B cell (primary cell): ENCODE measurements around the gene KDM6B. TPM values are rescaled to one million over a fixed set of nuclear protein-coding genes. Genes with fewer than 3 reads are reported as not detected.
A peak's percentile ranks its signal among the peaks of the same experiment; 100 is the strongest.

Experiments used
- ATAC-seq: fragments of 200-7000 bp; cut with Tn5 transposase; one replicate; pipeline ENCODE4 v1.10.0; 2021; ENCODE audit warnings: low read depth, mild to moderate bottlenecking, moderate number of reproducible peaks, moderate library complexity
- CTCF ChIA-PET: fragments of 350-600 bp; sonication (Branson Sonifier 250); formaldehyde crosslinking; loops from one replicate; lab custom pipeline; 2021; ENCODE audit warnings: antibody characterized with exemption, inconsistent platforms; lab: Charles Lee
- POLR2A ChIA-PET: fragments of 350-600 bp; sonication (Branson Sonifier 250); formaldehyde crosslinking; loops from one replicate; lab custom pipeline; 2021; ENCODE audit warnings: antibody characterized with exemption; lab: Charles Lee
- DNase-seq: peaks from one replicate; pipeline ENCODE4 v3.0.0; 2013
- H2AFZ ChIP-seq: 2 replicates; pipeline ENCODE4 v1.6.1; 2012; ENCODE audit warnings: mild to moderate bottlenecking, low read depth, low read length; ENCODE audit not compliant: insufficient read depth, poor library complexity, severe bottlenecking
- H3K27ac ChIP-seq, 2 donors: 1 replicate in 1 of 2; 2 replicates in 1 of 2; pipeline ENCODE4 v1.5.1; 2012 to 2013; ENCODE audit warnings: low read length in 2 of 2, mild to moderate bottlenecking in 2 of 2, moderate library complexity in 1 of 2
- H3K27me3 ChIP-seq, 4 experiments: fragments of 200-600 bp in 1 of 4; sonication (generic) in 1 of 4; replicated peaks in 1 of 4; 1 replicate in 2 of 4; 2 replicates in 2 of 4; pipeline versions ENCODE4 v1.6.1 to v1.7.0; 2013 to 2016; ENCODE audit warnings: low read length in 3 of 4, mild to moderate bottlenecking in 2 of 4, mixed read lengths in 1 of 4, moderate library complexity in 1 of 4; ENCODE audit not compliant: insufficient read depth in 4 of 4, control insufficient read depth in 3 of 4; ENCODE audit errors: control extremely low read depth in 1 of 4
- H3K36me3 ChIP-seq, 2 experiments: replicated peaks in 1 of 2; 1 replicate in 1 of 2; 2 replicates in 1 of 2; pipeline versions ENCODE4 v1.6.1 to v1.7.1; 2013; ENCODE audit warnings: low read length in 1 of 2; ENCODE audit not compliant: insufficient read depth in 2 of 2, control insufficient read depth in 1 of 2; ENCODE audit errors: control extremely low read depth in 1 of 2, extremely low read depth in 1 of 2
- H3K4me1 ChIP-seq, 2 donors: fragments of 200-600 bp in 1 of 2; sonication (generic) in 1 of 2; 1 replicate in 1 of 2; 2 replicates in 1 of 2; pipeline versions ENCODE4 v1.5.1 to v1.6.1; 2013 to 2017; ENCODE audit warnings: low read length in 2 of 2; ENCODE audit not compliant: control insufficient read depth in 2 of 2, insufficient read depth in 2 of 2
- H3K4me2 ChIP-seq: replicated peaks from 2 replicates; pipeline ENCODE3; 2012; ENCODE audit warnings: mild to moderate bottlenecking, low read depth, low read length; ENCODE audit not compliant: poor library complexity, severe bottlenecking
- H3K4me3 ChIP-seq, 5 experiments: fragments of 200-600 bp in 1 of 5; sonication (generic) in 1 of 5; 1 replicate in 3 of 5; 2 replicates in 2 of 5; pipeline versions ENCODE4 v1.5.1 to v1.7.0; 2011 to 2016; ENCODE audit warnings: low read length in 4 of 5, mild to moderate bottlenecking in 4 of 5, low read depth in 2 of 5, control low read depth in 1 of 5, moderate library complexity in 1 of 5; ENCODE audit not compliant: insufficient read depth in 1 of 5; ENCODE audit errors: control extremely low read depth in 1 of 5, extremely low read depth in 1 of 5
- H3K79me2 ChIP-seq: fragments of 200-600 bp; sonication (generic); one replicate; pipeline ENCODE4 v1.6.0; 2016; ENCODE audit warnings: low read length; ENCODE audit not compliant: control insufficient read depth, insufficient read depth
- H3K9ac ChIP-seq: fragments of 200-600 bp; sonication (generic); 2 replicates; pipeline ENCODE4 v1.6.1; 2017; ENCODE audit warnings: mild to moderate bottlenecking, low read length, moderate library complexity
- H3K9me3 ChIP-seq, 3 donors: one replicate each; pipeline versions ENCODE4 v1.6.1 to v1.7.1; 2013; ENCODE audit warnings: low read length in 2 of 3; ENCODE audit not compliant: control insufficient read depth in 2 of 3, insufficient read depth in 1 of 3; ENCODE audit errors: control extremely low read depth in 1 of 3
- H4K20me1 ChIP-seq: 2 replicates; pipeline ENCODE4 v1.6.0; 2012; ENCODE audit warnings: mild to moderate bottlenecking, low read length; ENCODE audit not compliant: insufficient read depth, control insufficient read depth, poor library complexity, severe bottlenecking
- H3K27ac Mint-ChIP-seq: one replicate; pipeline ENCODE4 v1.8.0; 2021; ENCODE audit warnings: mixed read lengths
- H3K27me3 Mint-ChIP-seq: one replicate; pipeline ENCODE4 v1.8.0; 2021; ENCODE audit warnings: mixed read lengths
- H3K4me1 Mint-ChIP-seq: one replicate; pipeline ENCODE4 v1.8.0; 2021; ENCODE audit warnings: mixed read lengths
- H3K4me3 Mint-ChIP-seq: one replicate; pipeline ENCODE4 v1.8.0; 2021; ENCODE audit warnings: mixed read lengths
- H3K9me3 Mint-ChIP-seq: one replicate; pipeline ENCODE4 v1.8.0; 2022; ENCODE audit warnings: mixed read lengths; ENCODE audit not compliant: insufficient read depth
- CTCF ChIP-seq: fragments of 200-600 bp; IDR thresholded peaks from one replicate; pipeline ENCODE4 v1.8.0; 2022; ENCODE audit warnings: antibody characterized with exemption, mild to moderate bottlenecking
- WGBS: methylation state at CpG from one replicate; pipeline ENCODE4 v1.1.5; 2013; ENCODE audit warnings: missing lambda C conversion rate; ENCODE audit not compliant: insufficient coverage; 5-methylcytosine and 5-hydroxymethylcytosine counted together
- intact Hi-C: fragments of 100-400 bp; cut with micrococcal nuclease; formaldehyde crosslinking; loops from one replicate; pipeline ENCODE4 v1.10.0; 2022
- polyA plus RNA-seq: library from polyadenylated mRNA; depleted of rRNA; stranded (reverse); fragments of >200 nt; gene quantifications from 2 replicates; pipeline ENCODE4 v1.2.3, GENCODE V29; 2012
- total RNA-seq, 2 donors: library from RNA; stranded (reverse); fragments of 120-200 nt in 1 of 2; gene quantifications; 1 replicate in 1 of 2; 2 replicates in 1 of 2; pipeline versions ENCODE4 v1.2.3 to v1.2.4, GENCODE V29; 2013 to 2022

KDM6B gene
- total and polyA plus RNA-seq, 2 donors (not counting 1 experiment from before 2014, with no cell fraction given): 18.6 to 110 TPM

GRCh38 chr17:7846765-7847661, 13.0 kb downstream of the KDM6B start:
- POLR2A ChIA-PET: interaction anchor here (0.6 to 1.2 kb wide), 2 partner anchors 12 to 336 kb away, joined by 3 read pairs; no protein-coding TSS in a partner anchor

More at GRCh38 chr17:7846765-7847661, 13.0 kb downstream of the KDM6B start:
- H3K4me3 ChIP-seq: no peak overlapping the region
- H2AFZ ChIP-seq: no peak overlapping the region
- H3K9me3 Mint-ChIP-seq: no peaks in the 10 kb centered on the region
- intact Hi-C loops: loop anchor here (10.0 kb wide), 1 partner anchor 232 kb away; the partner anchor contains the start of gene FXR2
- CTCF ChIA-PET: interaction anchor here (1.1 to 5.7 kb wide), 2 partner anchors 12 to 25 kb away, joined by 3 to 53 read pairs; partner anchors contain the start of gene KDM6B
- ATAC-seq: no peak
- peak; percentile 49 for DNase-seq
- H3K4me2 ChIP-seq: no peak overlapping the region
- peaks cover 74% of the 10 kb centered on the region for H4K20me1 ChIP-seq
- H3K27me3 ChIP-seq: no peaks in the 10 kb centered on the region
- peaks cover 0 to 33% of the 10 kb centered on the region in 2 experiments for H3K36me3 ChIP-seq
- H3K9me3 ChIP-seq: no peaks in the 10 kb centered on the region
- no peak overlapping the region for H3K27ac ChIP-seq
- H3K27me3 Mint-ChIP-seq: no peaks in the 10 kb centered on the region
- no peak for TF ChIP-seq CTCF
- peaks cover 35% of the 10 kb centered on the region for H3K4me1 Mint-ChIP-seq
- no peak overlapping the region for H3K27ac Mint-ChIP-seq
- peak overlapping the region; percentile 19 for H3K4me3 Mint-ChIP-seq
- H3K9ac ChIP-seq: no peak overlapping the region
- H3K79me2 ChIP-seq: peaks cover 31% of the 10 kb centered on the region
- peaks cover 17 to 45% of the 10 kb centered on the region in 2 donors for H3K4me1 ChIP-seq
- WGBS: 97% methylated on average over 24 of the region's 34 CpGs
